Right lobe of liver (tissue), 6 donors: ENCODE data around the gene TAMALIN. TPM values are rescaled to one million over a fixed set of nuclear protein-coding genes. Genes with fewer than 3 reads are reported as not detected.

Source experiments
- ATAC-seq, 4 donors: fragments of 200-7000 bp; cut with Tn5 transposase; one replicate each; pipeline ENCODE4 v1.9.1; 2020; ENCODE audit warnings: mild to moderate bottlenecking in 4 of 4, moderate library complexity in 4 of 4
- DNase-seq, 3 donors: peaks; one replicate each; pipeline ENCODE4 v3.0.0-alpha.2; 2020
- H3K27ac ChIP-seq, 3 donors: fragments of 200-600 bp; one replicate each; pipeline ENCODE4 v1.8.0; 2022
- H3K27me3 ChIP-seq, 2 donors: fragments of 200-600 bp; one replicate each; pipeline ENCODE4 v1.8.0; 2022
- H3K36me3 ChIP-seq, 4 donors: fragments of 200-600 bp; sonication (generic) in 1 of 4; one replicate each; pipeline versions ENCODE4 v1.5.1 to v1.8.0; 2017 to 2022; ENCODE audit warnings: control low read depth in 1 of 4
- H3K4me1 ChIP-seq, 4 donors: fragments of 200-600 bp; sonication (generic) in 1 of 4; one replicate each; pipeline versions ENCODE4 v1.5.1 to v1.8.0; 2017 to 2022; ENCODE audit warnings: control low read depth in 1 of 4
- H3K4me3 ChIP-seq, 3 donors: fragments of 200-600 bp; one replicate each; pipeline ENCODE4 v1.8.0; 2022
- H3K9me3 ChIP-seq, 4 donors: fragments of 200-600 bp; sonication (generic) in 1 of 4; one replicate each; pipeline versions ENCODE4 v1.5.1 to v1.8.0; 2017 to 2022; ENCODE audit warnings: control low read depth in 1 of 4
- CTCF ChIP-seq, 4 donors: fragments of 200-600 bp in 3 of 4; fragments of 450-650 bp in 1 of 4; IDR thresholded peaks; one replicate each; pipeline versions ENCODE4 v1.5.1 to v1.8.0; 2016 to 2022; ENCODE audit warnings: antibody characterized with exemption in 4 of 4, mild to moderate bottlenecking in 2 of 4
- POLR2A ChIP-seq: fragments of 450-650 bp; IDR thresholded peaks from one replicate; pipeline ENCODE4 v1.6.1; 2017; ENCODE audit warnings: antibody characterized with exemption, mild to moderate bottlenecking
- WGBS: methylation state at CpG from one replicate; pipeline ENCODE4 v1.1.6; 2018; ENCODE audit warnings: low coverage, low lambda C conversion rate; ENCODE audit not compliant: insufficient coverage; ENCODE audit errors: missing lambda C conversion rate; 5-methylcytosine and 5-hydroxymethylcytosine counted together
- intact Hi-C, 2 donors: fragments of 100-400 bp; cut with DNase I; formaldehyde crosslinking; loops; one replicate each; pipeline versions ENCODE4 v1.11.2 to v1.14.1; 2022
- small RNA-seq, 2 experiments: library from RNA; depleted of rRNA; stranded (forward); fragments of <200 nt; gene quantifications; one replicate each; pipeline ENCODE3, GENCODE V24; 2016
- total RNA-seq, 6 experiments: library from RNA; depleted of rRNA in 2 of 6; stranded (reverse); fragments of >200 nt in 2 of 6; fragmentation: NEBNext Ultra II Directional in 3 of 6; extraction: Animal tissue kit (Norgen Biotek cat#: 25700) in 3 of 6; gene quantifications; one replicate each; pipeline versions ENCODE4 v1.1.0 to v1.2.4, GENCODE V29; 2016 to 2023
- donor health status: DM: no; HTN: yes; CAD: no.
- donor health status: DM: no; HTN: no; CAD: no.
- donor health status: DM: no; HTN: no; CAD: no.
- donor health status: DM: no; HTN: yes; CAD: no.
- donor health status: DM: no; HTN: yes; CAD: no.

TAMALIN gene
- total RNA-seq, 6 experiments from 2014 or later, result 2.9 to 6.5 (median 3.9) TPM

DNA sequence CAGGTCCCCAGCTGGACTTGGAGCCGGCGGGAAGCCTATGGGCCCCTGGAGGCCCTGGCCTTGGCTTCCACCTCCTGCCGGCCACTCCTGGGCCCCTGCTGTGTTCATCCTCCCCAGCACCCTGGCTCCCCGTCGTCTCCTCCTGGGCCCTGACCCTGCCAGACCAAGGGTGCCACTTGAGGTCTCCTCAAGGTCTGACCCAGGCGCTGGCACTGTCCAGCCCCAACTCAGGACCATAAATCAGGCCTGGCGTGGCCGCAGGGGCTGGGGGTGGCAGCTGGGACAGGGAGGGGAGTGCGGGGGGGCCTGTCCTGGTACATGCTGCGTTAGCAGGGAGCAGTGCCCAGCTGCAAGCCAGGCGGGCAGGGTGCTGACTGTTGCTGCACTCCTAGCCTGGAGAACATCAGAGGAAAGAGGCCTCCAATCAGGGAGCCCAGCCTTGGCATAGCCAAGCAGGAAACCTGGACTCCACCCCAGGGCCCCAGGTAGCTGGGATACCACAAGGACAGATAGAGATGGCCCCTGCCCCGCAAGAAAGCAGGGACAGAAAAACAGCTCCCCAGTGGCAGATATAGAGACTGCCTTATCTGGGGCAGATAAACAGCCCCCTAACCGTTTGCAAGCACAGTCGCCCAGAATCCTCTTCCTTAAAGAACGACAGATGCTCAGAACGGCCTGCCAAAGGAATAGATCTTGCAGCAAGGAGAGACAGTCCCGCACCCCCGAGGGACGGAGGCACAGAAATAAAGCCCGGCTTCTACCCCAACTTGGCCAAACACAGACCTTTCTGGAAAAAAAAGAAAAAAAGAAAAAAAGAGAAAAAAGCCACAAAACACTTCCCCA lies 56.6 kb downstream of the TAMALIN start:
- TF ChIP-seq POLR2A, result no peak
- TF ChIP-seq CTCF (IDR thresholded peaks at IDR 0.05), result no peak
- H3K36me3 ChIP-seq, result no peaks in the 10 kb centered on the region
- ATAC-seq (no peak), DNase-seq (no peak)
- WGBS, result 64% methylated on average over 6 of the region's 20 CpGs
- intact Hi-C loops, result no loop called here
- no peaks in the 10 kb centered on the region for H3K4me1 ChIP-seq
- H3K9me3 ChIP-seq, result no peaks in the 10 kb centered on the region
- H3K4me3 ChIP-seq, result no peak overlapping the region
- no peaks in the 10 kb centered on the region for H3K27me3 ChIP-seq
- no peak overlapping the region for H3K27ac ChIP-seq

- ATAC-seq (peak in 2 of 4 donors; percentile 8 to 20), DNase-seq (no peak)
- Histone ChIP-seq H3K4me3 (no peak overlapping the region), H3K9me3 (no peaks in the 10 kb centered on the region), H3K36me3 (no peaks in the 10 kb centered on the region), H3K27me3 (no peaks in the 10 kb centered on the region), H3K4me1 (no peaks in the 10 kb centered on the region), H3K27ac (no peak overlapping the region)
- intact Hi-C loops, result no loop called here
- TF ChIP-seq POLR2A (no peak), CTCF (IDR thresholded peaks at IDR 0.05) (no peak)
- 70% methylated on average over 2 of the region's 12 CpGs for WGBS
These were observed 57.4 kb downstream of the TAMALIN start for GRCh38 chr12:52063981-52064649.

Small RNAs within 50 kb of the gene (small RNA-seq; reads per million reads assigned to genes)
- gene RNU6-574P, result 0 reads per million in 2 experiments

Other genes starting within 250 kb of the TAMALIN start
- gene FIGNL2, start 158.2 kb upstream of the TAMALIN start, total RNA-seq, result 1 to 10 TPM in 2 of 6 experiments, under 1 TPM in 4; 0.14 to 1.8 (median 0.55) TPM
- 10 to 100 TPM in 1 of 6 experiments, 1 to 10 TPM in 2, not detected in 3; 1.1 to 10.5 (median 2.1) TPM for gene ANKRD33, start 118.8 kb upstream of the TAMALIN start, total RNA-seq
- gene ACVRL1, start 99.4 kb upstream of the TAMALIN start, total RNA-seq, result 10 to 100 TPM in 1 of 6 experiments, 1 to 10 TPM in 5; 2.9 to 10.7 (median 6.2) TPM
- gene ACVR1B, start 55.2 kb upstream of the TAMALIN start, total RNA-seq, result 10 to 100 TPM; 14.1 to 28.0 (median 25.0) TPM
- gene NR4A1, start 44.5 kb downstream of the TAMALIN start, total RNA-seq, result 1 to 10 TPM; 5.0 to 8.8 (median 7.7) TPM
- gene ATG101, start 63.0 kb downstream of the TAMALIN start, total RNA-seq, result 10 to 100 TPM; 17.4 to 29.7 (median 21.0) TPM
- not detected for gene SMIM41, start 72.8 kb downstream of the TAMALIN start, total RNA-seq
- under 1 TPM; 0.09 to 0.51 (median 0.15) TPM for gene KRT80, start 185.1 kb downstream of the TAMALIN start, total RNA-seq
- 10 to 100 TPM in 3 of 6 experiments, 1 to 10 TPM in 3; 3.4 to 19.2 (median 10.7) TPM for gene KRT7, start 226.3 kb downstream of the TAMALIN start, total RNA-seq